K562 (cell line): ENCODE data around the gene GALNT7.

Source experiments
- ELF2 ChIP-seq: fragments of 250-450 bp; sonication (Bioruptor Pico); IDR thresholded peaks from 2 replicates; pipeline ENCODE4 v1.5.0; 2021; ENCODE audit warnings: mild to moderate bottlenecking
- EZH2 ChIP-seq: IDR thresholded peaks from 2 replicates; pipeline ENCODE4 v1.6.1; 2012; ENCODE audit warnings: low read depth, mild to moderate bottlenecking, inconsistent platforms, low read length, borderline replicate concordance
- SIN3B ChIP-seq: fragments of 450-650 bp; IDR thresholded peaks from 2 replicates; pipeline ENCODE4 v1.6.1; 2017; ENCODE audit warnings: low read depth, mild to moderate bottlenecking, moderate library complexity
- TF ChIP-seq, protein P1 (sequence below), 3 experiments: IDR thresholded peaks in 2 of 3; conservative IDR thresholded peaks in 1 of 3; 2 replicates each; pipeline ENCODE4 v1.5.1; 2011 to 2012; ENCODE audit warnings: low read length in 3 of 3, mild to moderate bottlenecking in 3 of 3, control low read depth in 2 of 3, improper control_type of control experiment in 1 of 3, inconsistent platforms in 1 of 3, low read depth in 1 of 3, mixed read lengths in 1 of 3, moderate library complexity in 1 of 3; ENCODE audit not compliant: insufficient read depth in 2 of 3
- TF ChIP-seq, protein P2 (sequence below), 2 experiments: fragments of 450-650 bp in 1 of 2; sonication (generic) in 1 of 2; formaldehyde crosslinking; conservative IDR thresholded peaks; 2 replicates each; pipeline versions ENCODE4 v1.4.0 to v1.8.1; 2020 to 2022; ENCODE audit warnings: mild to moderate bottlenecking in 1 of 2, missing genetic modification reagents in 1 of 2

DNA sequence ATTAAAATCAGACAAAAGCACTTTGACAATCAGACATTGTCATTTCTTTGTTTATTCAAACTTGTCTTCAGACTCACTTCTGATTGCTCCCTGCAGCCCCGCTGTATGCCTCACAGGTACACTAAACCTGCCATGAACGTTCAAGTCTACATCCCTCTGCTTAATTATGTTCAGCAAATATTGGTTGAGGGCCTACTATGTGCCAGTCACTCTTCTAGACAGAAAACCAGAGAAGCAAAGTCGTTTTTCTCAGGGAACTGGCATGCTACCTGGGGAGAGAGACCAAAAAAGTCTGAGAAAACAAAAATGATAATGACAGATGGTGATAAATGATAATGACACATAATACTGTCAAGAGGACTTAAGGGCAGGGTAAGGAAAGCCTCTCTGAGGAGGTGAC lies 146.1 kb downstream of the GALNT7 start:
- TF ChIP-seq, protein P1, sequence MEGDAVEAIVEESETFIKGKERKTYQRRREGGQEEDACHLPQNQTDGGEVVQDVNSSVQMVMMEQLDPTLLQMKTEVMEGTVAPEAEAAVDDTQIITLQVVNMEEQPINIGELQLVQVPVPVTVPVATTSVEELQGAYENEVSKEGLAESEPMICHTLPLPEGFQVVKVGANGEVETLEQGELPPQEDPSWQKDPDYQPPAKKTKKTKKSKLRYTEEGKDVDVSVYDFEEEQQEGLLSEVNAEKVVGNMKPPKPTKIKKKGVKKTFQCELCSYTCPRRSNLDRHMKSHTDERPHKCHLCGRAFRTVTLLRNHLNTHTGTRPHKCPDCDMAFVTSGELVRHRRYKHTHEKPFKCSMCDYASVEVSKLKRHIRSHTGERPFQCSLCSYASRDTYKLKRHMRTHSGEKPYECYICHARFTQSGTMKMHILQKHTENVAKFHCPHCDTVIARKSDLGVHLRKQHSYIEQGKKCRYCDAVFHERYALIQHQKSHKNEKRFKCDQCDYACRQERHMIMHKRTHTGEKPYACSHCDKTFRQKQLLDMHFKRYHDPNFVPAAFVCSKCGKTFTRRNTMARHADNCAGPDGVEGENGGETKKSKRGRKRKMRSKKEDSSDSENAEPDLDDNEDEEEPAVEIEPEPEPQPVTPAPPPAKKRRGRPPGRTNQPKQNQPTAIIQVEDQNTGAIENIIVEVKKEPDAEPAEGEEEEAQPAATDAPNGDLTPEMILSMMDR (IDR thresholded peaks at IDR 0.05 in 2 of 3, conservative IDR thresholded peaks at IDR 0.05 in 1 of 3; ENCODE audit: insufficient read depth in 2 of 3, low read depth in 1 of 3, low read length in 3 of 3), result no peak
- no peak for TF ChIP-seq SIN3B
- TF ChIP-seq EZH2, result no peak
- no peak for TF ChIP-seq ELF2 (CRISPR knock-in tag)
- TF ChIP-seq, protein P2, sequence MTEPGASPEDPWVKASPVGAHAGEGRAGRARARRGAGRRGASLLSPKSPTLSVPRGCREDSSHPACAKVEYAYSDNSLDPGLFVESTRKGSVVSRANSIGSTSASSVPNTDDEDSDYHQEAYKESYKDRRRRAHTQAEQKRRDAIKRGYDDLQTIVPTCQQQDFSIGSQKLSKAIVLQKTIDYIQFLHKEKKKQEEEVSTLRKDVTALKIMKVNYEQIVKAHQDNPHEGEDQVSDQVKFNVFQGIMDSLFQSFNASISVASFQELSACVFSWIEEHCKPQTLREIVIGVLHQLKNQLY (CRISPR knock-in tag; conservative IDR thresholded peaks at IDR 0.05), result no peak
